Right atrium auricular region (tissue), 2 donors: ENCODE results near the gene OPRM1. TPM values are rescaled to one million over a fixed set of nuclear protein-coding genes. Genes with fewer than 3 reads are reported as not detected.

Experiments used
- DNase-seq: peaks from one replicate; pipeline ENCODE4 v3.0.0-alpha.2; 2019; ENCODE audit warnings: low spot score
- H3K27ac ChIP-seq, 2 donors: fragments of 200-600 bp; sonication (generic); 1 replicate in 1 of 2; 2 replicates in 1 of 2; pipeline ENCODE4 v1.5.1; 2016 to 2019
- H3K27me3 ChIP-seq, 2 donors: fragments of 200-600 bp; sonication (generic); one replicate each; pipeline versions ENCODE4 v1.5.1 to v1.6.0; 2017 to 2019
- H3K36me3 ChIP-seq: fragments of 200-600 bp; sonication (generic); one replicate; pipeline ENCODE4 v1.5.1; 2016
- H3K4me1 ChIP-seq, 2 donors: fragments of 200-600 bp; sonication (generic); one replicate each; pipeline versions ENCODE4 v1.5.1 to v1.6.0; 2017 to 2019
- H3K4me3 ChIP-seq, 2 donors: fragments of 200-600 bp; sonication (generic); 1 replicate in 1 of 2; 2 replicates in 1 of 2; pipeline ENCODE4 v1.5.1; 2017 to 2019; ENCODE audit warnings: mild to moderate bottlenecking in 1 of 2, moderate library complexity in 1 of 2
- H3K9me3 ChIP-seq, 2 donors: fragments of 200-600 bp; sonication (generic); one replicate each; pipeline ENCODE4 v1.5.1; 2019
- CTCF ChIP-seq, 2 donors: fragments of 200-600 bp; sonication (generic); IDR thresholded peaks; one replicate each; pipeline ENCODE4 v1.5.1; 2019; ENCODE audit warnings: antibody characterized with exemption in 2 of 2
- total RNA-seq, 2 donors: library from RNA; depleted of rRNA; stranded (reverse); fragments of >200 nt; gene quantifications; one replicate each; pipeline ENCODE4 v1.1.0, GENCODE V29; 2016

Gene OPRM1
- total RNA-seq, result not detected

- DNase-seq, result no peak
- TF ChIP-seq CTCF (IDR thresholded peaks at IDR 0.05), result no peak
- Histone ChIP-seq H3K27me3 (no peaks in the 10 kb centered on the region), H3K9me3 (no peaks in the 10 kb centered on the region), H3K4me3 (no peak within 1 kb of the TSS), H3K27ac (no peak within 1 kb of the TSS), H3K36me3 (no peaks in the 10 kb centered on the region), H3K4me1 (no peaks in the 10 kb centered on the region)
Observed at GRCh38 chr6:154039231-154039842, at the start of gene OPRM1. TSS of gene OPRM1 (plus strand) at chr6:154039240. CDS start at chr6:154039545, 305 bp downstream.

- no peak for TF ChIP-seq CTCF (IDR thresholded peaks at IDR 0.05)
- H3K4me3 ChIP-seq, result no peak overlapping the region
- H3K36me3 ChIP-seq, result no peaks in the 10 kb centered on the region
- H3K27ac ChIP-seq, result no peak overlapping the region
- DNase-seq, result no peak
- no peaks in the 10 kb centered on the region for H3K9me3 ChIP-seq
- no peaks in the 10 kb centered on the region for H3K4me1 ChIP-seq
- no peaks in the 10 kb centered on the region for H3K27me3 ChIP-seq
Observed at GRCh38 chr6:153989989-153990388, 49.1 kb upstream of the OPRM1 start.

GRCh38 chr6:153994004-153994403 is 45.0 kb upstream of the OPRM1 start:
- no peak for TF ChIP-seq CTCF (IDR thresholded peaks at IDR 0.05)
- no peaks in the 10 kb centered on the region for H3K9me3 ChIP-seq

GRCh38 chr6:153994811-153995210 is 44.2 kb upstream of the OPRM1 start:
- Histone ChIP-seq H3K4me3 (no peak overlapping the region), H3K4me1 (no peaks in the 10 kb centered on the region), H3K27me3 (no peaks in the 10 kb centered on the region), H3K27ac (no peak overlapping the region), H3K9me3 (no peaks in the 10 kb centered on the region), H3K36me3 (no peaks in the 10 kb centered on the region)
- DNase-seq, result no peak
- TF ChIP-seq CTCF (IDR thresholded peaks at IDR 0.05), result no peak

More at GRCh38 chr6:153994004-153994403, 45.0 kb upstream of the OPRM1 start:
- H3K27ac ChIP-seq, result no peak overlapping the region
- DNase-seq, result no peak
- no peak overlapping the region for H3K4me3 ChIP-seq
- H3K36me3 ChIP-seq, result no peaks in the 10 kb centered on the region
- no peaks in the 10 kb centered on the region for H3K4me1 ChIP-seq
- no peaks in the 10 kb centered on the region for H3K27me3 ChIP-seq

GRCh38 chr6:153997221-153997620 is 41.8 kb upstream of the OPRM1 start:
- H3K4me3 ChIP-seq, result no peak overlapping the region
- H3K27ac ChIP-seq, result no peak overlapping the region
- no peaks in the 10 kb centered on the region for H3K4me1 ChIP-seq
- no peaks in the 10 kb centered on the region for H3K27me3 ChIP-seq
- H3K36me3 ChIP-seq, result no peaks in the 10 kb centered on the region
- no peaks in the 10 kb centered on the region for H3K9me3 ChIP-seq
- no peak for DNase-seq
- TF ChIP-seq CTCF (IDR thresholded peaks at IDR 0.05), result no peak
